Keratinocyte (primary cell): ENCODE data around the gene DLGAP1. TPM values are rescaled to one million over a fixed set of nuclear protein-coding genes. Genes with fewer than 3 reads are reported as not detected.

Experiments used
- DNase-seq: peaks from one replicate; pipeline ENCODE4 v3.0.0-alpha.2; 2011; ENCODE audit warnings: low read depth, missing footprints, low spot score
- FAIRE-seq: peaks from 2 replicates; lab custom pipeline; 2011; peaks lifted over from hg19 to GRCh38; lab: Jason Lieb, UNC
- H2AFZ ChIP-seq: 2 replicates; pipeline ENCODE4 v1.6.0; 2012; ENCODE audit warnings: low read length, control low read depth, inconsistent platforms; ENCODE audit not compliant: control insufficient read depth
- H3K27ac ChIP-seq: 2 replicates; pipeline ENCODE4 v1.5.1; 2011; ENCODE audit warnings: low read length; ENCODE audit not compliant: control insufficient read depth, insufficient read depth
- H3K27me3 ChIP-seq: 3 replicates; pipeline ENCODE4 v1.6.0; 2011; ENCODE audit warnings: low read length; ENCODE audit not compliant: control insufficient read depth, insufficient read depth; ENCODE audit errors: extremely low read depth
- H3K36me3 ChIP-seq, 2 experiments: 2 replicates in 1 of 2; 3 replicates in 1 of 2; pipeline ENCODE4 v1.5.1; 2011; ENCODE audit warnings: low read length in 2 of 2, mild to moderate bottlenecking in 1 of 2; ENCODE audit not compliant: control insufficient read depth in 2 of 2, insufficient read depth in 2 of 2; ENCODE audit errors: extremely low read depth in 1 of 2
- H3K4me1 ChIP-seq: 3 replicates; pipeline ENCODE4 v1.5.1; 2011; ENCODE audit warnings: low read length; ENCODE audit not compliant: control insufficient read depth, insufficient read depth; ENCODE audit errors: extremely low read depth
- H3K4me2 ChIP-seq: 3 replicates; pipeline ENCODE4 v1.6.0; 2011; ENCODE audit warnings: low read depth, low read length; ENCODE audit not compliant: control insufficient read depth, insufficient read depth; ENCODE audit errors: extremely low read depth
- H3K4me3 ChIP-seq, 3 experiments: fragments of 200-600 bp in 1 of 3; sonication (generic) in 1 of 3; 2 replicates in 2 of 3; 3 replicates in 1 of 3; pipeline ENCODE4 v1.5.1; 2011 to 2016; ENCODE audit warnings: low read length in 3 of 3, mild to moderate bottlenecking in 3 of 3, control low read depth in 2 of 3, inconsistent platforms in 1 of 3, low read depth in 1 of 3, mixed read lengths in 1 of 3, mixed run types in 1 of 3, moderate library complexity in 1 of 3; ENCODE audit not compliant: control insufficient read depth in 2 of 3, insufficient read depth in 2 of 3; ENCODE audit errors: extremely low read depth in 1 of 3
- H3K79me2 ChIP-seq: 2 replicates; pipeline ENCODE4 v1.6.0; 2012; ENCODE audit warnings: low read length; ENCODE audit not compliant: control insufficient read depth, insufficient read depth
- H3K9ac ChIP-seq: 3 replicates; pipeline ENCODE4 v1.6.0; 2011; ENCODE audit warnings: low read length; ENCODE audit not compliant: control insufficient read depth, insufficient read depth; ENCODE audit errors: extremely low read depth
- H3K9me1 ChIP-seq: 3 replicates; pipeline ENCODE4 v1.6.0; 2011; ENCODE audit warnings: low read length; ENCODE audit not compliant: control insufficient read depth, insufficient read depth; ENCODE audit errors: extremely low read depth
- H3K9me3 ChIP-seq: 2 replicates; pipeline ENCODE4 v1.5.1; 2012; ENCODE audit warnings: low read depth, low read length; ENCODE audit not compliant: control insufficient read depth
- H4K20me1 ChIP-seq: 3 replicates; pipeline ENCODE4 v1.6.0; 2011; ENCODE audit warnings: low read length; ENCODE audit not compliant: control insufficient read depth, insufficient read depth; ENCODE audit errors: extremely low read depth
- EZH2 ChIP-seq: IDR thresholded peaks from one replicate; pipeline ENCODE4 v1.6.1; 2012; ENCODE audit warnings: inconsistent platforms, mild to moderate bottlenecking, low read length, moderate library complexity
- dilution Hi-C: fragments of 300-500 bp; cut with MboI; formaldehyde crosslinking; loops from one replicate; pipeline ENCODE4 v1.7.0; 2020; ENCODE audit warnings: low sequenced_read_pairs; ENCODE audit not compliant: extremely low pct_ligation_motif_present
- polyA plus RNA-seq, 5 experiments: library from polyadenylated mRNA; depleted of rRNA in 3 of 5; stranded (reverse) in 3 of 5; stranded (forward) in 1 of 5; unstranded in 1 of 5; fragments of >200 nt; gene quantifications; 1 replicate in 1 of 5; 2 replicates in 3 of 5; 3 replicates in 1 of 5; pipeline versions ENCODE4 v1.2.1 to v1.2.3, GENCODE V29; 2011 to 2012; ENCODE audit warnings: missing spikeins in 2 of 5, low read depth in 1 of 5, low replicate concordance in 1 of 5
- TF ChIP-seq, protein P1 (sequence below), 3 experiments: IDR thresholded peaks in 1 of 3; conservative IDR thresholded peaks in 1 of 3; optimal IDR thresholded peaks in 1 of 3; 2 replicates in 2 of 3; 3 replicates in 1 of 3; pipeline versions ENCODE3 to v1.5.1; 2011; ENCODE audit warnings: low read length in 3 of 3, mild to moderate bottlenecking in 3 of 3, moderate library complexity in 2 of 3, control low read depth in 1 of 3, inconsistent platforms in 1 of 3; ENCODE audit not compliant: insufficient read depth in 2 of 3; ENCODE audit errors: extremely low read depth in 1 of 3

The DLGAP1 gene
- polyA plus RNA-seq, 1 donor (not counting 4 experiments of a cell fraction or from before 2014, with no cell fraction given) = not detected

DNA sequence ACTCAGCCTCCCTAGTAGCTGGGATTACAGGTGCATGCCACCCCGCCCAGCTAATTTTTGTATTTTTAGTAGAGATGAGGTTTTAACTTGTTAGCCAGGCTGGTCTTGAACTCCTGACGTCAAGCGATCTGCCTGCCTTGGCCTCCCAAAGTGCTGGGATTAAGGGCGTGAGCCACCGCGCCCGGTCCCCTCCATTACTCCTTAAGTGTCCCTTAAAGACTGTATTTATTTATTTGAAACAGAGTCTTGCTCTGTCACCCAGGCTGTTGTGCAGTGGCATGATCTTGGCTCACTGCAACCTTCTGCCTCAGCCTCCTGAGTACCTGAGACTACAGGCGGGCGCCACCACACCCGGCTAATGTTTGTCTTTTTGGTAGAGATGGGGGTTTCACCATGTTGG is 856.5 kb downstream of the DLGAP1 start:
- FAIRE-seq (no peak), DNase-seq (no peak)
- Histone ChIP-seq H3K9me1 (no peaks in the 10 kb centered on the region), H3K27me3 (no peaks in the 10 kb centered on the region), H3K4me2 (no peak overlapping the region), H3K9ac (no peak overlapping the region), H4K20me1 (no peaks in the 10 kb centered on the region), H3K27ac (no peak overlapping the region), H3K4me3 (no peak overlapping the region), H3K79me2 (peaks cover 5% of the 10 kb centered on the region), H3K9me3 (no peaks in the 10 kb centered on the region), H3K4me1 (peaks cover 35% of the 10 kb centered on the region), H2AFZ (no peak overlapping the region), H3K36me3 (peaks cover 3 to 4% of the 10 kb centered on the region in 2 experiments)
- dilution Hi-C loops = no loop called here
- TF ChIP-seq, protein P1, sequence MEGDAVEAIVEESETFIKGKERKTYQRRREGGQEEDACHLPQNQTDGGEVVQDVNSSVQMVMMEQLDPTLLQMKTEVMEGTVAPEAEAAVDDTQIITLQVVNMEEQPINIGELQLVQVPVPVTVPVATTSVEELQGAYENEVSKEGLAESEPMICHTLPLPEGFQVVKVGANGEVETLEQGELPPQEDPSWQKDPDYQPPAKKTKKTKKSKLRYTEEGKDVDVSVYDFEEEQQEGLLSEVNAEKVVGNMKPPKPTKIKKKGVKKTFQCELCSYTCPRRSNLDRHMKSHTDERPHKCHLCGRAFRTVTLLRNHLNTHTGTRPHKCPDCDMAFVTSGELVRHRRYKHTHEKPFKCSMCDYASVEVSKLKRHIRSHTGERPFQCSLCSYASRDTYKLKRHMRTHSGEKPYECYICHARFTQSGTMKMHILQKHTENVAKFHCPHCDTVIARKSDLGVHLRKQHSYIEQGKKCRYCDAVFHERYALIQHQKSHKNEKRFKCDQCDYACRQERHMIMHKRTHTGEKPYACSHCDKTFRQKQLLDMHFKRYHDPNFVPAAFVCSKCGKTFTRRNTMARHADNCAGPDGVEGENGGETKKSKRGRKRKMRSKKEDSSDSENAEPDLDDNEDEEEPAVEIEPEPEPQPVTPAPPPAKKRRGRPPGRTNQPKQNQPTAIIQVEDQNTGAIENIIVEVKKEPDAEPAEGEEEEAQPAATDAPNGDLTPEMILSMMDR (optimal IDR thresholded peaks at IDR 0.05 in 1 of 3, IDR thresholded peaks at IDR 0.05 in 1 of 3, conservative IDR thresholded peaks at IDR 0.05 in 1 of 3; ENCODE audit: extremely low read depth in 1 of 3, insufficient read depth in 2 of 3, low read length in 3 of 3) = no peak
- no peak for TF ChIP-seq EZH2

DNA sequence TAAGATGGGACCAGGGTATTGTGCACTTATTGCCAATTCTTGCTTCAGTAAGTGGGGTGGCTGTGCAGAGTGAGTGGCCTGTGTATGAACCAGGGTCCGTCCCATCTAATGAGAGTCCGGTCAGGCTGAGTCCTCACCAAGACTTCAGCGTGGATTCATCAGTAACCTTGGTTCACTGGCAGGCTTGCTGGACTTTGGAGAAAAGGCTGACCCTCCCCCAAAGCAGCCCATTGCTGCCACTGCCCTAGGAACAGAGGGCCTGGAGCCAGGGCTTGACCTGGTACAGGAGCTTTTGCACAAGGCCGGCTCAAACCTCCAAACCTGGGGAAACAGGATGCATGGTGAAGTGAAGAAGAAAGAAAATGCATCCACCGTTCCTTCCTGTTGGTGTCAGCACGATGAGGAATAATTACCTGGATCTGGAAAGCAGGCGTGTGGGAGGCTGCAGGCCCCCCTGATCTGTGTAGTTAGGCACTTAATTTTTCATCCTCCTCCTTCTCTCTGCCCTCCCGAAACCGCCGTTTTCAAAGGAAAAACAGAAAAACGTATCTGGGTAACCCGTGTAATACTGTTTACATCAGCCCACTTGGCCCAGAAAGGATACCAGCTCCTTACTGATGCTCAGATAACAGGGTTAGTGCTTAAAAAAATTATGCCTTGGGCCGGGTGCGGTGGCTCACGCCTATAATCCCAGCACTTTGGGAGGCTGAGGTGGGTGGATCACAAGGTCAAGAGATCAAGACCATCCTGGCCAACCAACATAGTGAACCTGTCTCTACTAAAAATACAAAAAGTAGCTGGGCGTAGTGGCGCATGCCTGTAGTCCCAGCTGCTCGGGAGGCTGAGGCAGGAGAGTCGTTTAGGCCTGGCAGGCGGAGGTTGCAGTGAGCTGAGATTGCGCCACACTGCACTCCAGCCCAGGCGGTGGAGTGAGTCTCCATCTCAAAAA is 857.4 kb downstream of the DLGAP1 start:
- Histone ChIP-seq H3K9me3 (no peaks in the 10 kb centered on the region), H2AFZ (no peak overlapping the region), H3K9ac (no peak overlapping the region), H3K9me1 (no peaks in the 10 kb centered on the region), H3K36me3 (peaks cover 3 to 4% of the 10 kb centered on the region in 2 experiments), H3K79me2 (peaks cover 5% of the 10 kb centered on the region), H3K4me2 (no peak overlapping the region), H4K20me1 (no peaks in the 10 kb centered on the region), H3K27me3 (no peaks in the 10 kb centered on the region), H3K4me3 (no peak overlapping the region), H3K27ac (no peak overlapping the region), H3K4me1 (peaks cover 38% of the 10 kb centered on the region)
- no peak for FAIRE-seq
- DNase-seq = no peak
- dilution Hi-C loops = no loop called here
- TF ChIP-seq EZH2 = no peak
- TF ChIP-seq, protein P1 (optimal IDR thresholded peaks at IDR 0.05 in 1 of 3, IDR thresholded peaks at IDR 0.05 in 1 of 3, conservative IDR thresholded peaks at IDR 0.05 in 1 of 3; ENCODE audit: extremely low read depth in 1 of 3, insufficient read depth in 2 of 3, low read length in 3 of 3) = no peak
